K562 (cell line): ENCODE data around the gene INO80C. TPM values are rescaled to one million over a fixed set of nuclear protein-coding genes. Genes with fewer than 3 reads are reported as not detected.

Experiments used
- HNRNPLL ChIP-seq: fragments of 200-400 bp; formaldehyde crosslinking; IDR thresholded peaks from 2 replicates; pipeline ENCODE4 v1.6.1; 2017; ENCODE audit warnings: low read length, low read depth, mild to moderate bottlenecking; ENCODE audit not compliant: poor library complexity, severe bottlenecking
- MEIS2 ChIP-seq: fragments of 450-650 bp; IDR thresholded peaks from 2 replicates; pipeline ENCODE4 v1.6.1; 2014; ENCODE audit warnings: mild to moderate bottlenecking; ENCODE audit not compliant: partially characterized antibody
- NFE2 ChIP-seq: IDR thresholded peaks from 2 replicates; pipeline ENCODE4 v1.6.1; 2014; ENCODE audit warnings: antibody characterized with exemption, low read depth
- RFX5 ChIP-seq: IDR thresholded peaks from 2 replicates; pipeline ENCODE4 v1.6.1; 2011; ENCODE audit warnings: low read depth, mild to moderate bottlenecking, improper control_type of control experiment, low read length
- ZSCAN29 ChIP-seq: fragments of 450-650 bp; IDR thresholded peaks from 2 replicates; pipeline ENCODE4 v1.6.1; 2017
- polyA plus RNA-seq, 8 experiments: library from polyadenylated mRNA; depleted of rRNA in 4 of 8; stranded (reverse) in 5 of 8; unstranded in 3 of 8; fragments of >200 nt; fragmentation: Nextera tagmentation in 2 of 8; fragmentation: Illumina TruSeq in 1 of 8; extraction: Ambion mirVana in 2 of 8; extraction: Trizol in 1 of 8; gene quantifications; 2 replicates each; pipeline versions ENCODE4 v1.2.1 to v1.2.3, GENCODE V29; 2011 to 2014; ENCODE audit warnings: inconsistent platforms in 1 of 8, missing spikeins in 1 of 8
- total RNA-seq, 7 experiments: library from RNA; depleted of rRNA in 6 of 7; stranded (reverse); fragments of >200 nt in 6 of 7; fragmentation: Illumina TruSeq in 2 of 7; extraction: Trizol in 2 of 7; gene quantifications; 2 replicates each; pipeline versions ENCODE4 v1.2.1 to v1.2.3, GENCODE V29; 2011 to 2021; ENCODE audit warnings: low replicate concordance in 1 of 7
- TF ChIP-seq, protein P1 (sequence below), 2 experiments: fragments of 450-650 bp; IDR thresholded peaks; 2 replicates each; pipeline ENCODE4 v1.6.1; 2016; ENCODE audit warnings: mild to moderate bottlenecking in 2 of 2, borderline replicate concordance in 1 of 2, low read depth in 1 of 2, moderate library complexity in 1 of 2
- TF ChIP-seq, protein P2 (sequence below), 3 experiments: fragments of 200-800 bp in 1 of 3; fragments of 250-450 bp in 1 of 3; fragments of 450-650 bp in 1 of 3; sonication (Bioruptor Pico) in 1 of 3; sonication (Bioruptor generic) in 1 of 3; formaldehyde crosslinking in 1 of 3; IDR thresholded peaks; 2 replicates each; pipeline versions ENCODE4 v1.6.1 to v1.8.0; 2016 to 2022; ENCODE audit warnings: mild to moderate bottlenecking in 2 of 3, missing genetic modification characterization in 2 of 3, missing compliant biosample characterization in 1 of 3, moderate library complexity in 1 of 3
- TF ChIP-seq, protein P3 (sequence below), 2 experiments: fragments of 450-650 bp; conservative IDR thresholded peaks; 2 replicates each; pipeline ENCODE4 v1.6.1; 2017; ENCODE audit warnings: mild to moderate bottlenecking in 2 of 2, moderate library complexity in 2 of 2
- TF ChIP-seq, protein P4 (sequence below): fragments of 450-650 bp; conservative IDR thresholded peaks from 2 replicates; pipeline ENCODE4 v1.6.1; 2016; ENCODE audit warnings: missing genetic modification characterization, low read depth, mild to moderate bottlenecking, control low read depth, missing compliant biosample characterization

Gene INO80C
- total and polyA plus RNA-seq, 9 of the 15 experiments (the other 6 are each of a cell fraction or from before 2014, with no cell fraction given) = 14.3 to 53.3 (median 46.6) TPM

DNA sequence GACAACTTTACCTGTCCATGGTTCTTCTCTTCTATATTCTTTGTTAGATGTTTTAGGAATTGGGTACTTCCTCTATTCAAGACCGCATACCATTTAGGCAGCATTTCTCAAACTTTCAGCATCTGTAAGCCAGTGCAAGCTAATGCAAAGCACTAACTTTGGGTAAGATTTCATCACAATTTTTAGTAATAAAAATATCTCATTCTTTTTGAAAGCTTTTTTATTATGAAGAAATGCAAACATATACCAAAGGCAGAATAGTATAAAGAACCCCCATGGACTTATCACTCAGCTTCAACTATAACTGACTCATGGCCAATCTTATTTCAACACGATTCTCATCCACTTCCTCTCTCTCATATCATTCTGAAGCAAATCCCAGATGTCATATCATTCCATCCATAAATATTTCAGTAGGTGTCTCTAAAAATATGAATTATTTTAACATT is 32.9 kb downstream of the INO80C start (continued):
- TF ChIP-seq, protein P1, sequence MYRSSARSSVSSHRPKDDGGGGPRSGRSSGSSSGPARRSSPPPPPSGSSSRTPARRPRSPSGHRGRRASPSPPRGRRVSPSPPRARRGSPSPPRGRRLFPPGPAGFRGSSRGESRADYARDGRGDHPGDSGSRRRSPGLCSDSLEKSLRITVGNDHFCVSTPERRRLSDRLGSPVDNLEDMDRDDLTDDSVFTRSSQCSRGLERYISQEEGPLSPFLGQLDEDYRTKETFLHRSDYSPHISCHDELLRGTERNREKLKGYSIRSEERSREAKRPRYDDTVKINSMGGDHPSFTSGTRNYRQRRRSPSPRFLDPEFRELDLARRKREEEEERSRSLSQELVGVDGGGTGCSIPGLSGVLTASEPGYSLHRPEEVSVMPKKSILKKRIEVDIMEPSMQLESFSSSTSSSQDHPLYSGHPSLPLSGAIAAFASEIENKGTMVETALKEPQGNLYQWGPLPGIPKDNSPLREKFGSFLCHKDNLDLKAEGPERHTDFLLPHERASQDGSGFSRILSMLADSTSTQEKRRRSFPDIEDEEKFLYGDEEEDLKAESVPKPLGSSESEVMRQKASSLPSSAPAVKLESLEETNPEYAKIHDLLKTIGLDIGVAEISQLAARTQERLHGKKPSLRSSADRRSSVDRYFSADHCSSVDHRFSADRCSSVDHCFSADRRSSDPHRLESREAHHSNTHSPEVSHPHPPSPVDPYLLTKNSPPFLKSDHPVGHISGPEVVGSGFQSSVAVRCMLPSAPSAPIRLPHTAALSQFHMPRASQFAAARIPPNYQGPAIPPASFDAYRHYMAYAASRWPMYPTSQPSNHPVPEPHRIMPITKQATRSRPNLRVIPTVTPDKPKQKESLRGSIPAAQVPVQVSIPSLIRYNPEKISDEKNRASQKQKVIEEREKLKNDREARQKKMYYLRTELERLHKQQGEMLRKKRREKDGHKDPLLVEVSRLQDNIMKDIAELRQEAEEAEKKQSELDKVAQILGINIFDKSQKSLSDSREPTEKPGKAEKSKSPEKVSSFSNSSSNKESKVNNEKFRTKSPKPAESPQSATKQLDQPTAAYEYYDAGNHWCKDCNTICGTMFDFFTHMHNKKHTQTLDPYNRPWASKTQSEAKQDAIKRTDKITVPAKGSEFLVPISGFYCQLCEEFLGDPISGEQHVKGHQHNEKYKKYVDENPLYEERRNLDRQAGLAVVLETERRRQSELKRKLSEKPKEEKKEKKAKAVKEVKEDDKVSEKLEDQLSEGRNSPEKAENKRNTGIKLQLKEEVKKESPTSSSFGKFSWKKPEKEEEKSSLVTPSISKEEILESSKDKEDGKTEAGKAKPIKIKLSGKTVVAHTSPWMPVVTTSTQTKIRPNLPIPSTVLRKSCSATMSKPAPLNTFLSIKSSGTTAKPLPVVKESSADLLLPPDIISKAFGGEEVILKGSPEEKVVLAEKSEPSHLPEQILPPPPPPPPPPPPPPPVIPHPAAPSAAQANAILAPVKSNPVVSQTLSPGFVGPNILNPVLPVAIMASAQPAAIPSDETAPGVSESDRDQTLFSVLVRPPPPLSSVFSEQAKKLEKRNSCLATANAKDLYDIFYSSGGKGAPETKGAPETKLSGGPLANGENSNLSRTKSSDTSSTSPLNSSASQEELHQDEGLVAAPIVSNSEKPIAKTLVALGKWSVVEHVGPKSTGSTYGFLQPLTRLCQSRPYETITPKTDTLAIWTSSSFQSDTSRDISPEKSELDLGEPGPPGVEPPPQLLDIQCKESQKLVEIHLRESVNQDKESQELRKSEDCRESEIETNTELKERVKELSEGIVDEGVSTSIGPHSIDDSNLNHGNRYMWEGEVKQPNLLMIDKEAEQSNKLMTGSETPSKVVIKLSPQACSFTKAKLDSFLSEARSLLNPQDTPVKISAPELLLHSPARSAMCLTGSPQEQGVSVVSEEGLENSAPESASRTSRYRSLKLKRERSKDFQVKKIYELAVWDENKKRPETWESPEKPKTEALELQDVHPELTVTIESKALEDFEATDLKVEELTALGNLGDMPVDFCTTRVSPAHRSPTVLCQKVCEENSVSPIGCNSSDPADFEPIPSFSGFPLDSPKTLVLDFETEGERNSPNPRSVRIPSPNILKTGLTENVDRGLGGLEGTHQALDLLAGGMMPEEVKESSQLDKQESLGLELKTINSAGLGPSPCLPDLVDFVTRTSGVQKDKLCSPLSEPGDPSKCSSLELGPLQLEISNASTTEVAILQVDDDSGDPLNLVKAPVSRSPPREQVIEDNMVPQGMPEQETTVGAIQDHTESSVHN (IDR thresholded peaks at IDR 0.05; ENCODE audit: borderline replicate concordance in 1 of 2, low read depth in 1 of 2) = no peak
- TF ChIP-seq, protein P2, sequence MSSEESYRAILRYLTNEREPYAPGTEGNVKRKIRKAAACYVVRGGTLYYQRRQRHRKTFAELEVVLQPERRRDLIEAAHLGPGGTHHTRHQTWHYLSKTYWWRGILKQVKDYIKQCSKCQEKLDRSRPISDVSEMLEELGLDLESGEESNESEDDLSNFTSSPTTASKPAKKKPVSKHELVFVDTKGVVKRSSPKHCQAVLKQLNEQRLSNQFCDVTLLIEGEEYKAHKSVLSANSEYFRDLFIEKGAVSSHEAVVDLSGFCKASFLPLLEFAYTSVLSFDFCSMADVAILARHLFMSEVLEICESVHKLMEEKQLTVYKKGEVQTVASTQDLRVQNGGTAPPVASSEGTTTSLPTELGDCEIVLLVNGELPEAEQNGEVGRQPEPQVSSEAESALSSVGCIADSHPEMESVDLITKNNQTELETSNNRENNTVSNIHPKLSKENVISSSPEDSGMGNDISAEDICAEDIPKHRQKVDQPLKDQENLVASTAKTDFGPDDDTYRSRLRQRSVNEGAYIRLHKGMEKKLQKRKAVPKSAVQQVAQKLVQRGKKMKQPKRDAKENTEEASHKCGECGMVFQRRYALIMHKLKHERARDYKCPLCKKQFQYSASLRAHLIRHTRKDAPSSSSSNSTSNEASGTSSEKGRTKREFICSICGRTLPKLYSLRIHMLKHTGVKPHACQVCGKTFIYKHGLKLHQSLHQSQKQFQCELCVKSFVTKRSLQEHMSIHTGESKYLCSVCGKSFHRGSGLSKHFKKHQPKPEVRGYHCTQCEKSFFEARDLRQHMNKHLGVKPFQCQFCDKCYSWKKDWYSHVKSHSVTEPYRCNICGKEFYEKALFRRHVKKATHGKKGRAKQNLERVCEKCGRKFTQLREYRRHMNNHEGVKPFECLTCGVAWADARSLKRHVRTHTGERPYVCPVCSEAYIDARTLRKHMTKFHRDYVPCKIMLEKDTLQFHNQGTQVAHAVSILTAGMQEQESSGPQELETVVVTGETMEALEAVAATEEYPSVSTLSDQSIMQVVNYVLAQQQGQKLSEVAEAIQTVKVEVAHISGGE (CRISPR knock-in tag; IDR thresholded peaks at IDR 0.05) = no peak
- TF ChIP-seq NFE2 = peak; percentile 12; the same call in 1 of the 2 replicates
- TF ChIP-seq, protein P3, sequence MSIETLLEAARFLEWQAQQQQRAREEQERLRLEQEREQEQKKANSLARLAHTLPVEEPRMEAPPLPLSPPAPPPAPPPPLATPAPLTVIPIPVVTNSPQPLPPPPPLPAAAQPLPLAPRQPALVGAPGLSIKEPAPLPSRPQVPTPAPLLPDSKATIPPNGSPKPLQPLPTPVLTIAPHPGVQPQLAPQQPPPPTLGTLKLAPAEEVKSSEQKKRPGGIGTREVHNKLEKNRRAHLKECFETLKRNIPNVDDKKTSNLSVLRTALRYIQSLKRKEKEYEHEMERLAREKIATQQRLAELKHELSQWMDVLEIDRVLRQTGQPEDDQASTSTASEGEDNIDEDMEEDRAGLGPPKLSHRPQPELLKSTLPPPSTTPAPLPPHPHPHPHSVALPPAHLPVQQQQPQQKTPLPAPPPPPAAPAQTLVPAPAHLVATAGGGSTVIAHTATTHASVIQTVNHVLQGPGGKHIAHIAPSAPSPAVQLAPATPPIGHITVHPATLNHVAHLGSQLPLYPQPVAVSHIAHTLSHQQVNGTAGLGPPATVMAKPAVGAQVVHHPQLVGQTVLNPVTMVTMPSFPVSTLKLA (conservative IDR thresholded peaks at IDR 0.05) = no peak
- TF ChIP-seq RFX5 = no peak
- TF ChIP-seq ZSCAN29 = no peak
- TF ChIP-seq MEIS2 = peak; percentile 82
- TF ChIP-seq, protein P4, sequence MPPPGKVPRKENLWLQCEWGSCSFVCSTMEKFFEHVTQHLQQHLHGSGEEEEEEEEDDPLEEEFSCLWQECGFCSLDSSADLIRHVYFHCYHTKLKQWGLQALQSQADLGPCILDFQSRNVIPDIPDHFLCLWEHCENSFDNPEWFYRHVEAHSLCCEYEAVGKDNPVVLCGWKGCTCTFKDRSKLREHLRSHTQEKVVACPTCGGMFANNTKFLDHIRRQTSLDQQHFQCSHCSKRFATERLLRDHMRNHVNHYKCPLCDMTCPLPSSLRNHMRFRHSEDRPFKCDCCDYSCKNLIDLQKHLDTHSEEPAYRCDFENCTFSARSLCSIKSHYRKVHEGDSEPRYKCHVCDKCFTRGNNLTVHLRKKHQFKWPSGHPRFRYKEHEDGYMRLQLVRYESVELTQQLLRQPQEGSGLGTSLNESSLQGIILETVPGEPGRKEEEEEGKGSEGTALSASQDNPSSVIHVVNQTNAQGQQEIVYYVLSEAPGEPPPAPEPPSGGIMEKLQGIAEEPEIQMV (tag) = no peak
- TF ChIP-seq HNRNPLL = no peak
